Lower leg skin (tissue), 3 donors: ENCODE measurements around the gene TMEM128.

Experiments
- POLR2A ChIP-seq, 2 donors: fragments of 450-650 bp; IDR thresholded peaks; one replicate each; pipeline ENCODE4 v1.6.1; 2016 to 2017; ENCODE audit warnings: antibody characterized with exemption in 2 of 2, mild to moderate bottlenecking in 1 of 2, moderate library complexity in 1 of 2
- TF ChIP-seq, protein P1 (sequence below), 3 donors: fragments of 450-650 bp; IDR thresholded peaks; one replicate each; pipeline ENCODE4 v1.5.1; 2016; ENCODE audit warnings: antibody characterized with exemption in 3 of 3, mild to moderate bottlenecking in 3 of 3, moderate library complexity in 2 of 3

DNA sequence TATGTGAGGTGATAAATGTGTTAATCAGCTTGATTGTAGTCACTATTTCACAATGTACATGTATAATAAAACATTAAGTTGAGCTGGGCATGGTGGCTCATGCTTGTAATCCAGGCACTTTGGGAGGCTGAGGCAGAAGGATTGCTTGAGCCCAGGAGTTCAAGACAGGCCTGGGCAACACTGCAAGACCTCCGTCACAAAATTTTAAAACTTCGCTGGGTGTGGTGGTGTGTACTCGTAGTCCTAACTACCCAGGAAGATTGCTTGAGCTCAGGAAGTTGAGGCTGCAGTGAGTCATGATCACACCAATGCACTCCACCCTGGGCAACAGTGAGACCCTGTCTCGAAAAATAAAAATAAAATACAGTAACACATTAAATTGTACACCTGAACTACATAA lies 21.8 kb upstream of the TMEM128 start:
- TF ChIP-seq, protein P1, sequence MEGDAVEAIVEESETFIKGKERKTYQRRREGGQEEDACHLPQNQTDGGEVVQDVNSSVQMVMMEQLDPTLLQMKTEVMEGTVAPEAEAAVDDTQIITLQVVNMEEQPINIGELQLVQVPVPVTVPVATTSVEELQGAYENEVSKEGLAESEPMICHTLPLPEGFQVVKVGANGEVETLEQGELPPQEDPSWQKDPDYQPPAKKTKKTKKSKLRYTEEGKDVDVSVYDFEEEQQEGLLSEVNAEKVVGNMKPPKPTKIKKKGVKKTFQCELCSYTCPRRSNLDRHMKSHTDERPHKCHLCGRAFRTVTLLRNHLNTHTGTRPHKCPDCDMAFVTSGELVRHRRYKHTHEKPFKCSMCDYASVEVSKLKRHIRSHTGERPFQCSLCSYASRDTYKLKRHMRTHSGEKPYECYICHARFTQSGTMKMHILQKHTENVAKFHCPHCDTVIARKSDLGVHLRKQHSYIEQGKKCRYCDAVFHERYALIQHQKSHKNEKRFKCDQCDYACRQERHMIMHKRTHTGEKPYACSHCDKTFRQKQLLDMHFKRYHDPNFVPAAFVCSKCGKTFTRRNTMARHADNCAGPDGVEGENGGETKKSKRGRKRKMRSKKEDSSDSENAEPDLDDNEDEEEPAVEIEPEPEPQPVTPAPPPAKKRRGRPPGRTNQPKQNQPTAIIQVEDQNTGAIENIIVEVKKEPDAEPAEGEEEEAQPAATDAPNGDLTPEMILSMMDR (IDR thresholded peaks at IDR 0.05) = no peak
- TF ChIP-seq POLR2A (IDR thresholded peaks at IDR 0.05) = no peak
